ENCODE data around the gene SLIT1.

SLIT1 gene

GRCh38 chr10:97065128-97065527, 120.6 kb downstream of the SLIT1 start:
- no peak for DNase-seq (ENCODE audit: low read depth in 2 of 2)

DNA sequence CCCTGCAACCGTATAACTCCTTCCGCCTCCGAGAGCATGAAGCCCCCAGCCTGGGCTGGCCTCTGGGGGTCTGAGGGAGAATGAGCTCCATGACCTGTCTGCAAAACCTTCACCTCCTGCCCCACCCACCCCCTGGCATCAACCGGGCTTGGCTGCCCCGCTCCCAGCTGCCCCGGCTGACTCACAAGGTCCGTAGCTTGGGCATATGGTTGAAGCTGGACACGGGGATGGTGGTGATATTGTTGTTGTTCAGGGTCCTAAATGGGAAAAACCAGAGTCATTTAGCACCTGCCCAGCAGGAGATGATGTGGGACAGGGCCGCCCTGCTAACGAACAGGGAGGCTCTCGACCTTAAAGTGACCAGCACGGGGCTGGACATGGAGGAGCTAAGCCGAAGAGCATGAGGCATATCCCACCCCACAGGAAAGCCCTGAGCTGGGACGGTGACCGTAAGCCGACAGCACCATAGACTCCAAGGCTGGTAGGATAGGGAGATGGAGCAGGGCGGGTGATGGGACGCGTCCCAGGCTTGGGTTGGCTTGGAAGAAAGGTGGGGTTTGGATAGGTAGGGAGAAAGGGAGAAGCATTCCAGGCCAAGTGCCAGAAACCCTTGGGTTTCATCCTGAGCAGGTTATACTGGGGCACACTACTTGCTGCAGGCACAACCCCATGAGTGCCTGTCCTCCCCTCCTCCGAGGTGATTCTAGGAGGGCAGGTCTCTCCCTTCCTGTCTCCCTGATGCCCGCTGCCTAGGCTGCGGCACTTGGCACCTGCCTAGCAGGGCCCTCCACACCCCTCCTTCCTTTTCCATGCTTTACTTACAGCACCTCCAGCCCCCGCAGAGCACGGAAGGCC, 121.5 kb downstream of the SLIT1 start:
- no peak for DNase-seq (ENCODE audit: low read depth in 2 of 2)

DNA sequence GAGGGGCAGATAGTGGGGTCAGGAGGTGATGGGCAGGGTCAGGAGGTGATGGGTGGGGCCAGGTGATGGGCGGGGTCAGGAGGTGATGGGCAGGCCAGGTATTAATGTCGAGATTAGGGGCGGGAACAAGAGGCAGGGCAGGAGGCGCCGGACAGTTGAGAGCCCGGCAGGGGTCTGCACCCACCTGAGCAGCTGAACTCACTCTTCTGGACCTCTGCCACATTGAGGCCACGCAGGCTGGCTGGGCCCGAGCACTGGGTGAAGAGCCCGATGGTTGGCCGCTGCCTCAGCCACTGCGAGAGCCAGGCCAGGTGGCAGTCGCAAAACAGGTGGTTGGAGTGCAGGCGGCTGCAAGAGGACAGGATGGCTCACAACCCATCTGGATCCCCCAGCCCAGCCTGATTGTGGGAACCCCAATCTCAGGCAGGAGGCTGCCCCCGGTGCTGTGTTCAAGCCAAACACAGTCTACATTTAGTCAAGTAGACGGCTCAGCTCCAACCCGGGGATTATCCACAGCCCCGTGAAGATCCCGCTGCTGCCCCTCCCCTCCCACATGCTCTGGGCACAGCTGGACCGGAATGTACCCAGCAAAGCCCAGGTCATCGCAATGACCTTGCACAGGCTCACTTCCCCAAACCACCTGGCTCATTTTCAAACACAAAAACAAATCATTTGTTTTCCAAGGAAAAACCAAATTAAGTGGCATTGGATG, 122.3 kb downstream of the SLIT1 start:
- no peak for DNase-seq (ENCODE audit: low read depth in 2 of 2)

GRCh38 chr10:97062456-97062855, 123.3 kb downstream of the SLIT1 start:
- DNase-seq (ENCODE audit: low read depth in 2 of 2) = no peak

GRCh38 chr10:97062046-97062445, 123.7 kb downstream of the SLIT1 start:
- DNase-seq (ENCODE audit: low read depth in 2 of 2) = no peak

DNA sequence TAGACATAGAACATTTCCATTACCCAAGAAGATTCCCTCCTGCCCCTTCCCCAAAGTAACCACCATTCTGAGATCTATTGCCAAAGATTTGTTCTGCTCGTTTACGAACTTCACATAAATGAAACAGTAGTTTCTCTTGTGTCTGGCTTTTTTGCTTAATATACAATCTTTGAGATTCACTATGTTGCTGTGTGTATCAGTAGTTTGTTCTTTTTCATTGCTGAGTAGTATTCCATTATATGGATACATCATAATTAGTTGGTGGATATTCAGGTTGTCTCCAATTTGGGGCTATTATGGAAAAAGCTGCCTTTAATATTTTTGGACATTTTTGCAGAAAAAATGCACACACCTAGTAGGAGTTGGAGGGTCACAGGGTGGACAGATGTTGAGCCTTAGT, 124.3 kb downstream of the SLIT1 start:
- no peak for DNase-seq (ENCODE audit: low read depth in 2 of 2)

DNA sequence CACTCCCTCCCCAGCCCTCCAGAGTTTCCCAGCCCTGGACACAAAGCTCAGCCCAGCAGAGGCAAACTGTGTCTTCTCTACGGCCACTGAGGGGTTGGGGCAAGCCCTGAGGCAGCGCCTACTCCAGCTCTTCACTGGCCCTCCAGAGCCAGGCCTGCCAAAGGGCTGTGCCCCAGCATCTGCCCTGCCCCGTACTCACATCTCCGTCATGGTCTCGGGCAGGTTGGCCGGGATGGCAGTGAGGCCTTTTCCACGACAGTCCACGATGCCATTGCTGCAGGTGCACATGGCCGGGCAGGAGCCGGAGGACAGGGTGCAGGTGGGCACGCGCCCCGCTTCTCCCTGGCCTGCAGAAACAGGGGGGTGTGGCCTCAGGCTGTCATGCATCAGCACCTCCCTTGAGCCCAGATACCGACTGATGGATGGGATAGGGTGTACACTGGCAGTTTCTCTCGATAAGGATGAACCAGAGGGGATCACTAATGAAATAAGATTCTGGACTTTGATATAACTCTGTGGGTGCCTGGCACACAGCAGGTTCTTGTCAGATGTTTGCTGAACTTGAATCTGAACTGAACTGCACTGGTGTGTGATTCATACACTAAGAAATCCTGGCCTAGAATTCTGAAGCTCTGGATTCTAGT, 125.2 kb downstream of the SLIT1 start:
- DNase-seq (ENCODE audit: low read depth in 2 of 2) = no peak

GRCh38 chr10:97059872-97060205, 125.9 kb downstream of the SLIT1 start:
- DNase-seq (ENCODE audit: low read depth in 2 of 2) = no peak

DNA sequence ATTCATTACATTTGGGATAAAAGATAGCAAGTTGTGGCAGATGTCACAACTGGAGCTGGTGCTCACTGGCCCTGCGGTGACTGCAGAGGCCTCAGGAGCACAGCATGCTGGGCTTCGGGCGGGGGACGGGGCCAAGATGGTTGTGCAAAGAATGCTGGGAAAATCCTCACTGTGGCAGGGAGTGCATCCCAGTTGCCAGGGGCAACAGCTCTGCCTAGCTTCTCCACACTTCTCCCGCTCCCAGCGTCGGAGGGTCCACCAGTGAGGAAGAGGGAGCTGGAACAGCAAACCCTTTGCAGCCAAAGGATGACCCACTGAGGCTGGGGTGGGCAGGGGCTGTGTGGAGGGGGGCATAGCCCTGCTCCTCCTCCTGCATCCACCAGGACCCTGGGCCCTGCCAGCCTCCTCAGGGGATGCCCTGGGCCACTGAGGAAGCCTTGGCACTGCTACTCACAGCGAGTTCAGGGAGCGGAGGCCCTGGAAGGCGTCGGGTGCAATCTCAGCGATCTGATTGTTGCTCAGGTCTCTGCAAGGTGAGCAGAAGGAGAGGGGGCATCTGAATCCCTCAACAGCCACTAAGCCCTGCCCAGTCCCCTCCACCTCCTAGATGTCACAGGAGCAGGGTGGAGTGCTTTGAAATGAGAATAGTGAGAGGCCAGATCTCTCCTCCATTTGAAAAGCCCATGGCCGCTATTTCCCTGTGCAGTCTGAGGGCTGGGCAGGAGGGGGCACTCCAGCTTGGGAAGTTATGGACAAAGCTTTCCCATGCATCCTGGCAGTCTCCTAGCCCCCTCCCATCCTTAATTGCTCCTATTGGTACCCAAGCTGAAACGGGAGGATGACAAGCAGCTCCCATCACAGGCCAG, 126.5 kb downstream of the SLIT1 start:
- no peak for DNase-seq (ENCODE audit: low read depth in 2 of 2)

DNA sequence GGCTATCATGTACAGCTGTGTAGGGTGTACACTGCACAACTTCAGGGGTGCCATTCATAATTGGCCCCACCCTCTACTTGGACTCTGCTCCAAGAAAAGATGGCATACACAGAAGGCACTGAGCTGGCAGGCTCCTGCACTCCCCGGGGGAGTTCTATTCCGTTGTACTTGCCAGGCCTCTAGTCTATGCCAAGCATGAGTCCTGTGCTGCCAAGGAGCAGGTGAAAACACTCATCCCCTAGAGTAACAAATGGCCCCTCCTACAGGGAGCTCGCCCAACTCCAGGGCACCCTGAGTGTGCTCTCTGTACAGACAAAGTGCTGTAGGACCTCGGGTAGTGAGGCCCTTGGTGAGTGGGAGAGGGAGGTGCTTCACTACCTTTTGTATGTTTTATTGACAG, 127.2 kb downstream of the SLIT1 start:
- no peak for DNase-seq (ENCODE audit: low read depth in 2 of 2)

- no peak for DNase-seq (ENCODE audit: low read depth in 2 of 2)
Measured at GRCh38 chr10:97057491-97058235, 128.1 kb downstream of the SLIT1 start.

DNA sequence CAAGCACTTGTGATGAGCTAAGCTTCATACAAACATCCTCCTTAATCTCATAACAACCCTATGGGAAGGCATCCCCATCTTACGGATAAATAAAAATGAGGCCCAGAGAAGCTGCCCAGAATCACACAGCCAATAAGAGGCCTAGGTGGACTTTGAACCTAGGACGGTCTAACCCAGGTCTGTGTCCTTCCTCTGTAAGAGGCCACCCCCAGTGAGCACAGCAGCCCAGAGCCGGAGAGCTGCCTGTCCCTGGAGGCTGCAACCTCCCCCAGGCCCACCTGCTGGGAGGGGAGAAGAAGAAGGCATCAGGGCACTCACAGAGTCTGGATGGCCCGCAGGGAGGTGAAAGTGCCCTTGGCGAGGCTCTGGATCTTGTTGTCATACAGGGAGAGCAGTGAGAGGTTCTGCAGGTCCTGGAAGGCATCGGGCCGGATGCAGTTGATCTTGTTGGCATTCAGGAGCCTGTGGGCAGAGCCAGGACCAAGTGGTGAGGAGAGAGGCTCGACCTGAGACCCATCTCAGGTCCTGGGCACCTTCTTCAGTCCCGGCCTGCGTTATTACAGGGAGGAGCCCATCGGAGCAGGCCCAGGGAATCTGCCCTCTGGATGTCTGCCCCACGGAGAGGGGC, 129.6 kb downstream of the SLIT1 start:
- no peak for DNase-seq (ENCODE audit: low read depth in 2 of 2)

DNA sequence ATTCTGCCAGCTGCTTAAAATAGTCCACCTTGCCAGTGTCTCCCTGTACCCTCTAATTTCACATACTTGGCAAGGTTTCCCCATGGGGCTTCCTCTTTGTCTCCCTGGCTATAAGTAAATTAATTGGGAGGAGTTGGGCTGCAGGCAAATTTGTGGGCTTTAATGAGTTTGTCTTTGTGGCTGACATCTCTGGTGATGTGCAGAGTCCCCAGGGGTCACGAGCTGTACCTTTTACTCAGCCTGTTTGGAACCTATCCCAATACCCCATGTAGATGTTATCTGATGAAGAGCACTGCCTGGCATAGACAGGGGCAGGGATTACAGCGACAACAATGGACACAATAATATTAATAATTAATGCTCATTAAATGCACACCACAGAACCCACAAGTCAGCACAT, 132.5 kb downstream of the SLIT1 start:
- no peak for DNase-seq (ENCODE audit: low read depth in 2 of 2)

GRCh38 chr10:97050956-97051496, 134.7 kb downstream of the SLIT1 start:
- DNase-seq (ENCODE audit: low read depth in 2 of 2) = no peak

DNA sequence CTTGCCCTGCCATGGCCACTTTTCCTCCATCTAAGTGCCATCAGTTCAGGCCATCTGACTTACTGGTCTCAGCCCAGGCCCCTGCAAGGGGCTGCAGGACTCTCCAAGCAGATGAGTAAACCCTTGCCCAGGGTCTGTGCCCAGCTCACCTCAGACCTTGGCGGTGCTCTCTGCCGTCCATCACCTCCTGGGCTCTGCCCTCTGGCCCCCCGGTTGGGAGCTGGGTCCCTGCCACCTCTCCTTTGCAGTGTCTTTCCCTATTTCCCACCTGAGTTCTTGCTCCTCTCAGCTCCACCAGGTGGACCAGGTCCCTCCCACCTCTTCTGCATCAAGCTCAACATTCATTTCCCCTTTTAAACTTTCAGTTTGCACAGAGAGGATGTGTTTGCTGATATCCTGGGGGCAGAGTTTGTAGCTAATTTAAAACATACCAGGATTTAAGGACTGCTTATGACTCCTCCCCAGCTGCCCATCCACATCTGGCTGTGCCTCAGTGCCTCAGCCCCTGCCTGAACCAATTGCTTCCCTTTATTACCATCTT, 135.5 kb downstream of the SLIT1 start:
- DNase-seq (ENCODE audit: low read depth in 2 of 2) = no peak

DNA sequence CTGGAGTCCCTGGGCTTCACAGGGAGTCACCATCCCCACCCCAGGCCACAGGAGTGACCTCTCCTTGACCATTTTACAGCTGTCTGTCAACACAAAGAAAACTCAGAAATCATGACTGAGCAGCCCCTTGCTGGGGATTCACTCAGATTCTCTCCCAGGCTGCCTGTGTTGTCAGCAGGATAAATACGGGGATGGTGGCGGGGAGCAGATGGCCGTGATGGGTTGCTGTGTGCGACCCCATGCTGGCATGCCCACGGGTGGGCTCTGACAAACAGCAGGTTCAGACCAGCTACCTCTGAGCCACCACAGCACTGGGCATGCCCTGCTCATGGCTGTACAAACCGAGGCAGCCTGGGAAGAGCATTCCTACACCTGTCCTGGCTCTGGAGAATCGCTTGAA, 136.1 kb downstream of the SLIT1 start:
- no peak for DNase-seq (ENCODE audit: low read depth in 2 of 2)

DNA sequence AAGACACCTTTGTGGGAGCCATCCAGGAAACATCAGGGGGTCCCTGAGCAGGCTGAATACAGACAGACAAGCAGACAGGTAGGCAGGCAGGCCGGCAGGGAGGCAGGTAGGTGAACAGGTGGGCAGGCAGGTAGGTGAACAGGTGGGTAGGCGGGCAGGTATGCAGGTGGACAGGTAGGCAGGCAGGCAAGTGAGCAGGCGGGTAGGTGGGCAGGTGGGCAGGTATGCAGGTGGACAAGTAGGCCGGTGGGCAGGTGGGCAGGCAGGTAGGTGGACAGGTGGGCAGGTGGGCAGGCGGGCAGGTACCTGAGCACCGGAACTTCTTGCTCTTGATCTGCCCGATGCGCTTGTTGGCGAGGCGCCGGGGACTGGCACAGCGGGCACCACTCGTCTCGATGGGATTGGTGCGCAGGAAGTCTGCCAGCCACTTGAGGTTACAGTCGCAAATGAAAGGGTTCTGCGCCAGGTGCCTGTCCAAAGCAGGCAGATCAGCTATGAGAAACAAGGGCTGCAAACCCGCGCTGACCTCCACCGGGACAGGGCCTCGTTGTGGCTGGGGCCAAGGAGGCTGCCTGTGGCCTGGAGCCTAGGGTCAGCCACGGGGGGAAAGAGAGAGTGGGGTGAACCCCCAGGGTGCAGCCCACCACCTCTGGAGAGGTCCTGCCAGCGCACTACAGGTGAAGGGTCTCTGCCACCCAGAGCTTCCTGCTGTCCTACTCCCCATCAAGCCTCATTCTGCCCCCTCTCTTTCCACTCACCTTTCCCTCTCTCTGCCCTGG, 136.9 kb downstream of the SLIT1 start:
- no peak for DNase-seq (ENCODE audit: low read depth in 2 of 2)

- DNase-seq (ENCODE audit: low read depth in 2 of 2) = no peak
Measured at GRCh38 chr10:97047788-97048187, 138.0 kb downstream of the SLIT1 start.

DNA sequence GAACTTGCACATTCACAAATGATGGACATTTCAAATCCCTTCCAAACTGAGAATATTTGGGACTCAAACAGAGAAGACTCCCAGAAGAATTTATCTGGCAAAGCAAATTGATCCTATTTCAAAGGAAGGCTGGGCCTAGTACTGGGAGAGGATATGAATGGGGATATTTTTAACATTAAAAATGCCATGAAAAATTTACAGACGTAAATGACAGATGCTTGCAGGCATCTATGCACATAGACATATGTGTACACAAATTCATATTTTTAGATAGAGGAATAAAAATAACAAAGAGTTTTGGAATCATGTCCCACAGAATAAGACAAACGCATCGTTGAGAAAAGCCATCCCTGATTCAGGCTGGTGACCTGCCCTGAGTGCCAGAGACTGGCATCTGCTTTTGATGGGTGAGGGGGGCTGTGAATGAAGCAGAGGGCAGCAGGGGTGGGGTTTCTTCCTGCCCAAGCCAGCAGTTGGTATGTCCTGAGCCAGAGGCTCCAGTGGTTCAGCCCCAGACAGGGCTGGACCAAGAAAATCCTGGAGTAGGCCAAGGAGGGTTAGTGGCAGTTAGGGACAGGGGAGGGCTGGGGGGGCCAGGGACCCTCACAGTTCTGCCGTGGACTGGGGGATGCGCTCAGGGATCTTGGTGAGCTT, 138.5 kb downstream of the SLIT1 start:
- DNase-seq (ENCODE audit: low read depth in 2 of 2) = no peak
